OCI-LY3 (cell line): ENCODE data around the gene DNM1.

Source experiments
- H2AFZ ChIP-seq: fragments of 200-600, 300-600 bp; shearing (Covaris generic); 2 replicates; pipeline ENCODE4 v1.6.0; 2014; ENCODE audit warnings: antibody characterized with exemption, low read depth, low read length
- H3K27ac ChIP-seq: fragments of 200-600, 300-600 bp; sonication (generic); 2 replicates; pipeline ENCODE4 v1.5.1; 2014; ENCODE audit warnings: mild to moderate bottlenecking, low read length, moderate library complexity, mixed read lengths
- H3K27me3 ChIP-seq: fragments of 200-600, 300-600 bp; sonication (generic); 2 replicates; pipeline ENCODE4 v1.6.1; 2014; ENCODE audit warnings: low read depth, low read length, mixed read lengths
- H3K36me3 ChIP-seq: fragments of 200-600, 300-600 bp; sonication (generic); replicated peaks from 2 replicates; pipeline ENCODE3; 2014; ENCODE audit warnings: low read depth, low read length, mixed read lengths
- H3K4me1 ChIP-seq: fragments of 300-600, 200-600 bp; sonication (generic); 2 replicates; pipeline ENCODE4 v1.6.1; 2014; ENCODE audit warnings: low read length, mixed read lengths
- H3K4me2 ChIP-seq: fragments of 200-600, 300-600 bp; sonication (generic); 2 replicates; pipeline ENCODE4 v1.6.1; 2014; ENCODE audit warnings: low read length, mixed read lengths
- H3K4me3 ChIP-seq: fragments of 300-600, 200-600 bp; sonication (generic); 2 replicates; pipeline ENCODE4 v1.5.1; 2014; ENCODE audit warnings: antibody characterized with exemption, mild to moderate bottlenecking, low read length, moderate library complexity
- H3K79me2 ChIP-seq: fragments of 300-600, 200-600 bp; shearing (Covaris generic); 2 replicates; pipeline ENCODE4 v1.6.1; 2014; ENCODE audit warnings: mild to moderate bottlenecking, low read length, mixed read lengths
- H3K9ac ChIP-seq: fragments of 300-600, 200-600 bp; shearing (Covaris generic); 2 replicates; pipeline ENCODE4 v1.6.0; 2014; ENCODE audit warnings: mild to moderate bottlenecking, low read length, moderate library complexity
- H3K9me3 ChIP-seq: fragments of 200-600, 300-600 bp; shearing (Covaris generic); 2 replicates; pipeline ENCODE4 v1.6.1; 2014; ENCODE audit warnings: low read length, mixed read lengths; ENCODE audit not compliant: insufficient read depth
- H4K20me1 ChIP-seq: fragments of 200-600, 300-600 bp; sonication (generic); 2 replicates; pipeline ENCODE4 v1.6.1; 2016; ENCODE audit warnings: low read length, mixed read lengths; ENCODE audit not compliant: insufficient read depth
- CTCF ChIP-seq: fragments of 200-600, 300-600 bp; sonication (generic); IDR thresholded peaks from 2 replicates; pipeline ENCODE4 v1.5.1; 2014; ENCODE audit warnings: antibody characterized with exemption, low read length, low read depth
- EZH2phosphoT487 ChIP-seq: fragments of 200-600 bp; shearing (Covaris generic); IDR thresholded peaks from 2 replicates; pipeline ENCODE4 v1.6.1; 2018; ENCODE audit warnings: antibody characterized with exemption, mixed run types, low read depth

Gene DNM1

DNA sequence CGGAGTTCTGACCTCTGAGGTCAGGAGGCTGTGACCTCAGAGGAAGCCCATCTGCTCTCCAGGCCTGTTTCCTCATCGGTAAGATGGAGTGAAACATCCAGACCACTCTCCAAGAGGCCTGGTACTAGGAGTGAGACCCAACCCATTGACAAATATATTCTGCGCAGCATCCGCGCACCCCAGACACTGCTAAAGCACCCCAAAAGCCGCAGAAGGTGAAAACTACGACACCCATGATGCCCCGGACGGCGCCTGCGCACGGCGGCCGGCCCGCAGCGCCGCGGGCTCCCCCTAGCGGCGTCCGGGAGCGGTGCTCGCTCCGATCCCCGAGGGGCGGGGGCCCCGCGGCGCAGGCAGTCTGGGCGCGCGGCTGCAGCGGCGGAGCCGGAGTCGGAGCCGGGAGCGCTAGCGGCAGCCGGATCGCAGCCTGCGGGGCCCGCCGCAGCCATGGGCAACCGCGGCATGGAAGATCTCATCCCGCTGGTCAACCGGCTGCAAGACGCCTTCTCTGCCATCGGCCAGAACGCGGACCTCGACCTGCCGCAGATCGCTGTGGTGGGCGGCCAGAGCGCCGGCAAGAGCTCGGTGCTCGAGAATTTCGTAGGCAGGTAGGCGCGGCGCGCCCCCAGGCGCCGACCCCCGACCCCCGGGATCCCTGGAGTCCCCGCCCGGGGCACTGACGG lies at the start of gene DNM1:
Gene DNM1, plus strand, starts transcription at position 356 of the 683 bp plus-strand sequence. Its CDS starts 92 bp downstream, at position 448.
- Histone ChIP-seq H3K4me2 (peak within 1 kb of the TSS; percentile 93), H3K9me3 (no peaks in the 10 kb centered on the region), H3K27me3 (peaks cover 26% of the 10 kb centered on the region), H2AFZ (peak within 1 kb of the TSS; percentile 61), H3K4me1 (peaks cover 5% of the 10 kb centered on the region; the same call in 1 of the 2 replicates), H3K79me2 (no peaks in the 10 kb centered on the region), H3K27ac (no peak within 1 kb of the TSS), H3K9ac (no peak within 1 kb of the TSS), H3K4me3 (peak within 1 kb of the TSS; percentile 75), H4K20me1 (no peaks in the 10 kb centered on the region), H3K36me3 (no peaks in the 10 kb centered on the region)
- TF ChIP-seq EZH2phosphoT487, result no peak
- peak; percentile 56 for TF ChIP-seq CTCF

DNA sequence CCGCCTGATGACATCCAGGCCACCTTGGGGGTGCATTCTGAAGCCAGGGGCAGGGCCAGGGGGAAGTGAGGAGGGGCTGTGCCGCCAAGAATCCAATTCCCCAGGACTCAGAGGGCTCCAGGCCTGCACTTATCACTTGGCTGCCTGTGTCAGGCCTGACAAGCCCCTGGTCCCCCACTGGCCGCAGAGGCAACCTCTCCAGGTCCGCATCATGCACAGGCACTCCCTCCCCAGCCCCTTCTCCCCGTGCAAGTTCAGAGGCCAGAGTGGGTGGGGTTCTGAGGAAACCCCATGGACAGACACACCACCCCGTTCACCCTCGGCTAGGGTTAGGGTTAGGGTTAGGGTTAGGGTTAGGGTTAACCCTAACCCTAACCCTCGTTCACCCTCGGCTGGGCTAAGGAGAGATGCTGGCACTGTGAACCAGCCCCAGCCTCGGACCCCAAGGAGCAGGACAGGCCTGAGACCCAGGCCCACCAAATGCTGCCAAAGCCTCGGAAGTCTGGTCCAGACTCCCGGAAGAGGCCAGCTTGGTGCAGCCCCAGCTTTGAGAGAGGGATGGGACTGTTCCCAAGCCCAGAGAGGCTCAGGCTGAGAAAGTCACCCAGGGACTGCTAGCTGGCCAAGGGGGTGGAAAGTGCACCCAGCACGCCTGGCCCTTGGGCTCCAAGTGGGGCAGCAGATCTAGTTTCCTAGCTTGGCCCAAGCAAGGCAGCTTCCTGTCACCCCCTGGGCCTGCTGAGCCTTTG lies 49.1 kb upstream of the DNM1 start:
- H3K4me2 ChIP-seq, result no peak overlapping the region
- H3K4me3 ChIP-seq, result no peak overlapping the region
- H3K27ac ChIP-seq, result no peak overlapping the region
- H3K27me3 ChIP-seq, result no peaks in the 10 kb centered on the region
- H3K36me3 ChIP-seq, result no peaks in the 10 kb centered on the region
- H3K9ac ChIP-seq, result no peak overlapping the region
- H4K20me1 ChIP-seq, result no peaks in the 10 kb centered on the region
- H3K4me1 ChIP-seq, result peaks cover 3% of the 10 kb centered on the region; the same call in 1 of the 2 replicates
- no peaks in the 10 kb centered on the region for H3K9me3 ChIP-seq
- H2AFZ ChIP-seq, result no peak overlapping the region
- no peaks in the 10 kb centered on the region for H3K79me2 ChIP-seq
- TF ChIP-seq EZH2phosphoT487 (no peak), CTCF (no peak)

- Histone ChIP-seq H3K4me3 (no peak overlapping the region), H3K9ac (no peak overlapping the region), H4K20me1 (no peaks in the 10 kb centered on the region), H3K9me3 (no peaks in the 10 kb centered on the region), H3K79me2 (peaks cover 5% of the 10 kb centered on the region), H3K27me3 (no peaks in the 10 kb centered on the region), H2AFZ (no peak overlapping the region), H3K36me3 (no peaks in the 10 kb centered on the region), H3K27ac (no peak overlapping the region), H3K4me2 (no peak overlapping the region), H3K4me1 (peaks cover 8% of the 10 kb centered on the region; the same call in 1 of the 2 replicates)
- TF ChIP-seq EZH2phosphoT487 (no peak), CTCF (no peak)
Measured at GRCh38 chr9:128155736-128156500, 47.3 kb upstream of the DNM1 start.

- Histone ChIP-seq H3K79me2 (peaks cover 8% of the 10 kb centered on the region), H4K20me1 (no peaks in the 10 kb centered on the region), H2AFZ (peak overlapping the region; percentile 78), H3K27ac (peak overlapping the region; percentile 62), H3K4me2 (peak overlapping the region; percentile 78), H3K4me3 (peak overlapping the region; percentile 84), H3K9me3 (no peaks in the 10 kb centered on the region), H3K27me3 (no peaks in the 10 kb centered on the region), H3K36me3 (peaks cover 16% of the 10 kb centered on the region), H3K4me1 (peaks cover 12% of the 10 kb centered on the region), H3K9ac (peak overlapping the region; percentile 79)
- TF ChIP-seq EZH2phosphoT487 (no peak), CTCF (no peak)
Measured at GRCh38 chr9:128159522-128159783, 43.7 kb upstream of the DNM1 start.
